Parathyroid adenoma (tissue), 2 donors: ENCODE measurements around the gene MATCAP1.
A peak's percentile ranks its signal among the peaks of the same experiment; 100 is the strongest.

Experiments used
- H2AFZ ChIP-seq: fragments of 300-600 bp; sonication (generic); one replicate; pipeline ENCODE4 v1.7.0; 2017; ENCODE audit warnings: antibody characterized with exemption, mild to moderate bottlenecking
- H3K27ac ChIP-seq: fragments of 300-600 bp; sonication (generic); one replicate; pipeline ENCODE4 v1.7.0; 2017
- H3K27me3 ChIP-seq: fragments of 300-600 bp; sonication (generic); one replicate; pipeline ENCODE4 v1.7.0; 2017; ENCODE audit warnings: low read length; ENCODE audit not compliant: control insufficient read depth, insufficient read depth
- H3K36me3 ChIP-seq: fragments of 300-600 bp; sonication (generic); one replicate; pipeline ENCODE4 v1.7.0; 2017; ENCODE audit warnings: low read length; ENCODE audit not compliant: control insufficient read depth, insufficient read depth
- H3K4me1 ChIP-seq: fragments of 300-600 bp; sonication (generic); one replicate; pipeline ENCODE4 v1.7.0; 2017; ENCODE audit warnings: control low read depth
- H3K4me2 ChIP-seq: fragments of 300-600 bp; sonication (generic); one replicate; pipeline ENCODE4 v1.7.0; 2017; ENCODE audit warnings: low read length
- H3K4me3 ChIP-seq: fragments of 300-600 bp; sonication (generic); one replicate; pipeline ENCODE4 v1.7.0; 2017; ENCODE audit warnings: low read depth, low read length
- H3K79me2 ChIP-seq: fragments of 300-600 bp; sonication (generic); one replicate; pipeline ENCODE4 v1.7.0; 2017; ENCODE audit warnings: control low read depth
- H3K9ac ChIP-seq: fragments of 300-600 bp; sonication (generic); one replicate; pipeline ENCODE4 v1.7.0; 2017; ENCODE audit warnings: mild to moderate bottlenecking
- H3K9me3 ChIP-seq: fragments of 300-600 bp; sonication (generic); one replicate; pipeline ENCODE4 v1.7.0; 2017; ENCODE audit warnings: low read length; ENCODE audit not compliant: control insufficient read depth
- CTCF ChIP-seq: fragments of 300-600 bp; sonication (generic); IDR thresholded peaks from one replicate; pipeline ENCODE4 v1.7.0; 2017; ENCODE audit warnings: antibody characterized with exemption, mild to moderate bottlenecking
- donor health status: primary hyperparathyroidism.

Gene MATCAP1

DNA sequence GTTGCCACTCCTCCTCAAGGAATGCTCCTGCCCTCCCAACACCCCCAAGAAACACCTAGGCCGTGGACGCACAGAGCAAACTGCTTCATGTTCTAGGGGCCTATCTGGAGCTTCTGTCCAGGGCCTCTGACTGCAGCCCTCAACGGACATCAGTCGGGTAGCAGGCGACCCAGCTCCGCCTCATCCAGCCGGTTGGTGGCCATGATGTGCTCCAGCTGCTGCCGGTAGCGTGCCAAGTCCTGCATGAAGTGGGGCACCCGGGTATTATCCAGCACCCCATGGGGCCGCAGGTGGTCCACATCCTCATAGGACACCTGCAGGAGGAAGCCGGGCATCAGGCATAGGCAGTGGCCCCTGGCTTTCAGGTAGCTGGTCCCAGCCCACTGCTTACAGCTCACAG lies 7.1 kb downstream of the MATCAP1 start:
- H3K4me3 ChIP-seq: no peak overlapping the region
- H3K27ac ChIP-seq: no peak overlapping the region
- H3K79me2 ChIP-seq: no peaks in the 10 kb centered on the region
- H3K36me3 ChIP-seq: no peaks in the 10 kb centered on the region
- no peaks in the 10 kb centered on the region for H3K27me3 ChIP-seq
- H3K4me1 ChIP-seq: peaks cover 16% of the 10 kb centered on the region
- no peak overlapping the region for H3K9ac ChIP-seq
- H2AFZ ChIP-seq: no peak overlapping the region
- H3K4me2 ChIP-seq: no peak overlapping the region
- no peaks in the 10 kb centered on the region for H3K9me3 ChIP-seq
- no peak for TF ChIP-seq CTCF

- no peak for TF ChIP-seq CTCF
- H3K4me2 ChIP-seq: peak overlapping the region; percentile 83
- H3K4me3 ChIP-seq: peak overlapping the region; percentile 60
- no peak overlapping the region for H3K9ac ChIP-seq
- H3K27ac ChIP-seq: peak overlapping the region; percentile 88
- H3K4me1 ChIP-seq: peaks cover 22% of the 10 kb centered on the region
- no peaks in the 10 kb centered on the region for H3K79me2 ChIP-seq
- H3K9me3 ChIP-seq: no peaks in the 10 kb centered on the region
- no peaks in the 10 kb centered on the region for H3K27me3 ChIP-seq
- H2AFZ ChIP-seq: peak overlapping the region; percentile 72
- no peaks in the 10 kb centered on the region for H3K36me3 ChIP-seq
Measured at GRCh38 chr16:67174706-67175231, 9.0 kb downstream of the MATCAP1 start.

DNA sequence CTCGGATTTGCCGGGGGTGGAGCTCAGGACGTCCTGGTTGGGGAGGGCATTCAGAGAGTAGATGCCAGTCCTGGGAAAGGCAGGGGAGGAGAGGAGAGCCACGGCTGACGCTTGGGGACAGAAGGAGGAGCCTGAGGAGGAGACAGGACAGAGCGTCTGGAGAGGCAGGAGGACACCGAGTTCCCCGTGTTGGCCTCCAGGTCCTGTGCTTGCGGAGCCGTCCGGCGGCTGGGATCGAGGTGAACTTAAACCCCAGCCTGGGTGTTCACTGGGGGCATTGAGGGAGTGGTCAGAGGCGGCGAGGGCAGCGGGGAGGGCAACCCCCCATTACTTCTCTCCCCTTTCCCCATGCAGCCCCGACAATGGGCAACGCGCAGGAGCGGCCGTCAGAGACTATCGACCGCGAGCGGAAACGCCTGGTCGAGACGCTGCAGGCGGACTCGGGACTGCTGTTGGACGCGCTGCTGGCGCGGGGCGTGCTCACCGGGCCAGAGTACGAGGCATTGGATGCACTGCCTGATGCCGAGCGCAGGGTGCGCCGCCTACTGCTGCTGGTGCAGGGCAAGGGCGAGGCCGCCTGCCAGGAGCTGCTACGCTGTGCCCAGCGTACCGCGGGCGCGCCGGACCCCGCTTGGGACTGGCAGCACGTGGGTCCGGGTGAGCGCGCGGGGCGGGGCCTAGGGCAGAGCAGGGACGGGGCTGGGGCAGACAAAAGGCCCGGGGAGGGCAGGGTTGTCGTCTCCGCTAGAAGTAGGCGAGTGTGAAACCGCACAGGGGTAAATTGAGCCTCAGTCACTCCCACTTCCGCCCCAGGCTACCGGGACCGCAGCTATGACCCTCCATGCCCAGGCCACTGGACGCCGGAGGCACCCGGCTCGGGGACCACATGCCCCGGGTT lies 9.7 kb downstream of the MATCAP1 start:
- Histone ChIP-seq H3K4me2 (peak overlapping the region; percentile 83), H3K9me3 (no peaks in the 10 kb centered on the region), H3K36me3 (no peaks in the 10 kb centered on the region), H3K4me1 (peaks cover 28% of the 10 kb centered on the region), H3K27ac (peak overlapping the region; percentile 88), H3K27me3 (no peaks in the 10 kb centered on the region), H3K4me3 (peak overlapping the region; percentile 60), H3K9ac (no peak overlapping the region), H3K79me2 (no peaks in the 10 kb centered on the region), H2AFZ (peak overlapping the region; percentile 72)
- peak; percentile 46 for TF ChIP-seq CTCF

GRCh38 chr16:67173323-67173722 lies 10.4 kb downstream of the MATCAP1 start:
- Histone ChIP-seq H3K4me1 (peaks cover 28% of the 10 kb centered on the region), H3K4me2 (peak overlapping the region; percentile 83), H3K79me2 (no peaks in the 10 kb centered on the region), H3K27ac (peak overlapping the region; percentile 88), H3K27me3 (no peaks in the 10 kb centered on the region), H2AFZ (peak overlapping the region; percentile 72), H3K9me3 (no peaks in the 10 kb centered on the region), H3K9ac (no peak overlapping the region), H3K36me3 (no peaks in the 10 kb centered on the region), H3K4me3 (peak overlapping the region; percentile 60)
- TF ChIP-seq CTCF: no peak
